SU-DHL-6 (cell line): ENCODE data around the gene DACH1.

ENCODE experiments used
- CTCF ChIP-seq: fragments of 200-600 bp; sonication (generic); IDR thresholded peaks from one replicate; pipeline ENCODE4 v1.5.1; 2017; ENCODE audit warnings: antibody characterized with exemption, mild to moderate bottlenecking, low read length, moderate library complexity; ENCODE audit not compliant: insufficient read depth, poor library complexity, severe bottlenecking
- EZH2phosphoT487 ChIP-seq: fragments of 200-600 bp; sonication (generic), shearing (Covaris generic); conservative IDR thresholded peaks from 2 replicates; pipeline ENCODE4 v1.6.1; 2018; ENCODE audit warnings: mild to moderate bottlenecking, antibody characterized with exemption, low read length, moderate library complexity, mixed read lengths

GRCh38 chr13:71853725-71854124 lies 13.3 kb downstream of the DACH1 start:
- TF ChIP-seq CTCF (no peak), EZH2phosphoT487 (no peak)
